HCT116 (cell line): ENCODE measurements around the gene PEX6. TPM values are rescaled to one million over a fixed set of nuclear protein-coding genes. Genes with fewer than 3 reads are reported as not detected.

Source experiments
- ATAC-seq: fragments of 200-7000 bp; cut with Tn5 transposase; 2 replicates; pipeline ENCODE4 v1.9.1; 2020; ENCODE audit warnings: mild to moderate bottlenecking, moderate library complexity
- BruUV-seq: library from RNA; stranded (reverse); fragments of 400-500 nt; replicated peaks from 2 replicates; lab custom pipeline; 2021; lab: Mats Ljungman, UMichigan
- CTCF ChIA-PET: fragments of 300-600 bp; sonication (Branson Sonifier 250); formaldehyde crosslinking; loops from one replicate; lab custom pipeline; 2021; ENCODE audit warnings: antibody characterized with exemption; lab: Charles Lee
- POLR2A ChIA-PET: fragments of 300-600, 350-600 bp; sonication (Branson Sonifier 250); formaldehyde crosslinking; loops from one replicate; lab custom pipeline; 2021; ENCODE audit warnings: antibody characterized with exemption; lab: Charles Lee
- RAD21 ChIA-PET, 2 experiments: fragments of 300-600 bp; sonication (Branson Sonifier 250); formaldehyde crosslinking; loops; one replicate each; lab custom pipeline; 2023; ENCODE audit warnings: low total read pairs in 2 of 2; ENCODE audit not compliant: uncharacterized antibody in 2 of 2, unreplicated experiment in 2 of 2, low non-redundant PET in 1 of 2; lab: Charles Lee
- DNase-seq: peaks from one replicate; pipeline ENCODE4 v3.0.0-alpha.2; 2010; ENCODE audit warnings: low read depth, low spot score
- H2AFZ ChIP-seq: fragments of 200-600 bp; shearing (Covaris generic), sonication (generic); 2 replicates; pipeline ENCODE4 v1.6.1; 2017; ENCODE audit warnings: low read depth, mixed run types, mixed read lengths, antibody characterized with exemption, low read length; ENCODE audit not compliant: poor library complexity, severe bottlenecking
- H3K27ac ChIP-seq: 2 replicates; pipeline ENCODE4 v1.5.1; 2012; ENCODE audit warnings: low read depth, low read length
- H3K27me3 ChIP-seq: fragments of 200-600 bp; sonication (generic); 2 replicates; pipeline ENCODE4 v1.6.1; 2016; ENCODE audit warnings: mixed run types, low read length, mixed read lengths; ENCODE audit not compliant: insufficient read depth
- H3K36me3 ChIP-seq, 2 experiments: fragments of 200-500 bp in 1 of 2; fragments of 200-600 bp in 1 of 2; sonication (Bioruptor generic) in 1 of 2; sonication (generic) in 1 of 2; 2 replicates each; pipeline versions ENCODE4 v1.5.1 to v1.6.1; 2014 to 2016; ENCODE audit warnings: low read length in 2 of 2, inconsistent platforms in 1 of 2, mixed read lengths in 1 of 2, mixed run types in 1 of 2; ENCODE audit not compliant: insufficient read depth in 2 of 2, control insufficient read depth in 1 of 2
- H3K4me1 ChIP-seq, 2 experiments: fragments of 200-600 bp in 1 of 2; sonication (generic) in 1 of 2; 2 replicates each; pipeline versions ENCODE4 v1.5.1 to v1.6.1; 2012 to 2017; ENCODE audit warnings: low read length in 2 of 2, inconsistent platforms in 1 of 2, mild to moderate bottlenecking in 1 of 2, mixed read lengths in 1 of 2, mixed run types in 1 of 2, moderate library complexity in 1 of 2; ENCODE audit not compliant: insufficient read depth in 2 of 2, control insufficient read depth in 1 of 2
- H3K4me2 ChIP-seq: fragments of 200-600 bp; sonication (generic); 2 replicates; pipeline ENCODE4 v1.6.1; 2017; ENCODE audit warnings: mixed run types, low read length, mixed read lengths
- H3K4me3 ChIP-seq, 2 experiments: fragments of 200-600 bp in 1 of 2; sonication (generic) in 1 of 2; replicated peaks in 1 of 2; 2 replicates each; pipeline ENCODE4 v1.5.1; 2011 to 2016; ENCODE audit warnings: low read length in 2 of 2, control low read depth in 1 of 2, low read depth in 1 of 2, mild to moderate bottlenecking in 1 of 2, mixed read lengths in 1 of 2, mixed run types in 1 of 2
- H3K79me2 ChIP-seq: fragments of 200-600 bp; sonication (generic); 2 replicates; pipeline ENCODE4 v1.6.1; 2017; ENCODE audit warnings: mild to moderate bottlenecking, mixed run types, low read length, moderate library complexity, mixed read lengths; ENCODE audit not compliant: insufficient read depth
- H3K9ac ChIP-seq: fragments of 200-600 bp; sonication (generic); 2 replicates; pipeline ENCODE4 v1.6.1; 2016; ENCODE audit warnings: low read length, mixed read lengths
- H3K9me2 ChIP-seq: fragments of 200-600 bp; sonication (generic), shearing (Covaris generic); 2 replicates; pipeline ENCODE4 v1.6.1; 2017; ENCODE audit warnings: mixed run types, mild to moderate bottlenecking, moderate library complexity; ENCODE audit not compliant: insufficient read depth
- H3K9me3 ChIP-seq, 2 experiments: fragments of 200-500 bp in 1 of 2; fragments of 200-600 bp in 1 of 2; sonication (Bioruptor generic) in 1 of 2; sonication (generic) in 1 of 2; 2 replicates each; pipeline ENCODE4 v1.6.1; 2014 to 2017; ENCODE audit warnings: low read length in 2 of 2, mixed read lengths in 2 of 2, inconsistent platforms in 1 of 2, low read depth in 1 of 2, mild to moderate bottlenecking in 1 of 2, mixed run types in 1 of 2, moderate library complexity in 1 of 2; ENCODE audit not compliant: control insufficient read depth in 1 of 2, insufficient read depth in 1 of 2
- H4K20me1 ChIP-seq: fragments of 200-600 bp; sonication (generic), shearing (Covaris generic); 2 replicates; pipeline ENCODE4 v1.6.1; 2017; ENCODE audit warnings: mixed run types, mild to moderate bottlenecking, moderate library complexity; ENCODE audit not compliant: insufficient read depth
- CTCF ChIP-seq, 3 experiments: fragments of 200-600 bp in 1 of 3; sonication (generic) in 1 of 3; IDR thresholded peaks in 2 of 3; conservative IDR thresholded peaks in 1 of 3; 2 replicates each; pipeline ENCODE4 v1.5.1; 2012 to 2017; ENCODE audit warnings: low read depth in 2 of 3, low read length in 2 of 3, antibody characterized with exemption in 1 of 3, borderline replicate concordance in 1 of 3, control low read depth in 1 of 3, mild to moderate bottlenecking in 1 of 3, mixed read lengths in 1 of 3, mixed run types in 1 of 3, moderate library complexity in 1 of 3; ENCODE audit not compliant: insufficient read depth in 1 of 3
- JUND ChIP-seq: IDR thresholded peaks from 2 replicates; pipeline ENCODE4 v1.6.1; 2012
- POLR2A ChIP-seq: IDR thresholded peaks from 2 replicates; pipeline ENCODE4 v1.7.0; 2011; ENCODE audit warnings: borderline replicate concordance; ENCODE audit not compliant: insufficient read depth, insufficient read length; ENCODE audit errors: extremely low read depth
- intact Hi-C: fragments of 100-400 bp; cut with micrococcal nuclease; formaldehyde crosslinking; loops from 2 replicates; pipeline ENCODE4 v1.10.0; 2022
- total RNA-seq: library from RNA; stranded (reverse); gene quantifications from one replicate; pipeline ENCODE4 v1.2.1, GENCODE V29; 2021; ENCODE audit not compliant: unreplicated experiment

Gene PEX6
- total RNA-seq, 1 experiment from 2014 or later, result 21.4 TPM

GRCh38 chr6:42932412-42932811, 46.6 kb downstream of the PEX6 start:
- H3K79me2 ChIP-seq, result peaks cover 48% of the 10 kb centered on the region
- no peak overlapping the region for H3K4me3 ChIP-seq
- TF ChIP-seq JUND, result no peak
- DNase-seq, result no peak
- no peak for ATAC-seq
- no peaks in the 10 kb centered on the region for H3K27me3 ChIP-seq
- no TSS peak for BruUV-seq
- ChIA-PET POLR2A (no interaction called here), CTCF (no interaction called here), RAD21 (no interaction called here)
- no peaks in the 10 kb centered on the region for H4K20me1 ChIP-seq
- intact Hi-C loops, result no loop called here
- peaks cover 8 to 18% of the 10 kb centered on the region in 2 experiments; a peak in 3 of 4 replicates for H3K4me1 ChIP-seq
- no peak overlapping the region for H3K9ac ChIP-seq
- H3K36me3 ChIP-seq, result peaks cover 25% of the 10 kb centered on the region in 2 experiments; a peak in 3 of 4 replicates
- no peaks in the 10 kb centered on the region for H3K9me3 ChIP-seq
- H2AFZ ChIP-seq, result no peak overlapping the region
- no peaks in the 10 kb centered on the region for H3K9me2 ChIP-seq
- H3K4me2 ChIP-seq, result no peak overlapping the region
- no peak overlapping the region for H3K27ac ChIP-seq

- ChIA-PET CTCF (interaction anchor here (0.6 to 0.8 kb wide), 2 partner anchors 8 to 404 kb away, joined by 3 to 4 read pairs; no protein-coding TSS in a partner anchor), POLR2A (interaction anchor here (0.6 to 2.6 kb wide), 12 partner anchors 11 to 273 kb away, joined by 3 to 11 read pairs (median 3); partner anchors contain the start of genes PEX6, PPP2R5D and RRP36), RAD21 (no interaction called here)
- Histone ChIP-seq H4K20me1 (no peaks in the 10 kb centered on the region), H3K27me3 (no peaks in the 10 kb centered on the region), H3K36me3 (peaks cover 9 to 17% of the 10 kb centered on the region in 2 experiments; a peak in 3 of 4 replicates), H3K9me3 (no peaks in the 10 kb centered on the region), H3K27ac (peak overlapping the region; percentile 88), H2AFZ (no peak overlapping the region), H3K9me2 (no peaks in the 10 kb centered on the region), H3K4me1 (peaks cover 8 to 18% of the 10 kb centered on the region in 2 experiments; a peak in 3 of 4 replicates), H3K9ac (peak overlapping the region; percentile 73), H3K4me3 (peak overlapping the region; percentile 60 to 79), H3K4me2 (peak overlapping the region; percentile 82), H3K79me2 (peaks cover 48% of the 10 kb centered on the region)
- no TSS peak for BruUV-seq
- DNase-seq, result no peak
- intact Hi-C loops, result loop anchor here (1.0 kb wide), 1 partner anchor 84 kb away; the partner anchor contains the start of gene KLHDC3
- no peak for TF ChIP-seq POLR2A
- no peak for TF ChIP-seq CTCF (IDR thresholded peaks at IDR 0.05 in 2 of 3, conservative IDR thresholded peaks at IDR 0.05 in 1 of 3; ENCODE audit: borderline replicate concordance in 1 of 3, insufficient read depth in 1 of 3, low read depth in 2 of 3, low read length in 2 of 3)
- ATAC-seq, result peak; percentile 27
Measured at GRCh38 chr6:42929821-42930360, 49.1 kb downstream of the PEX6 start.
